A673 (cell line): ENCODE measurements around the gene GLMP. TPM values are rescaled to one million over a fixed set of nuclear protein-coding genes. Genes with fewer than 3 reads are reported as not detected.

Experiments used
- BruUV-seq: library from RNA; stranded (reverse); fragments of 400-500 nt; replicated peaks from 2 replicates; lab custom pipeline; 2021; lab: Mats Ljungman, UMichigan
- CTCF ChIA-PET: fragments of 300-600 bp; sonication (Branson Sonifier 250); formaldehyde crosslinking; loops from one replicate; lab custom pipeline; 2022; ENCODE audit warnings: antibody characterized with exemption; lab: Charles Lee
- POLR2A ChIA-PET: fragments of 300-600 bp; sonication (Branson Sonifier 250); formaldehyde crosslinking; loops from one replicate; lab custom pipeline; 2022; ENCODE audit warnings: antibody characterized with exemption; ENCODE audit not compliant: low non-redundant PET; lab: Charles Lee
- DNase-seq: peaks from one replicate; pipeline ENCODE4 v3.0.0-alpha.2; 2015; ENCODE audit warnings: low spot score
- H3K27ac ChIP-seq: fragments of 200-600 bp; sonication (generic); 2 replicates; pipeline ENCODE4 v1.5.1; 2016; ENCODE audit warnings: mixed run types, low read depth, mild to moderate bottlenecking, mixed read lengths, antibody characterized with exemption, low read length; ENCODE audit not compliant: poor library complexity, severe bottlenecking
- H3K27me3 ChIP-seq: fragments of 200-600 bp; sonication (generic); replicated peaks from 2 replicates; pipeline ENCODE4 v1.6.1; 2017; ENCODE audit warnings: mixed run types, low read depth, mild to moderate bottlenecking, mixed read lengths, antibody characterized with exemption, low read length; ENCODE audit not compliant: insufficient read depth, poor library complexity
- H3K36me3 ChIP-seq: fragments of 200-600 bp; sonication (generic); 2 replicates; pipeline ENCODE4 v1.6.1; 2016; ENCODE audit warnings: mixed run types, mild to moderate bottlenecking, mixed read lengths, antibody characterized with exemption, low read length; ENCODE audit not compliant: insufficient read depth, poor library complexity, severe bottlenecking
- H3K4me1 ChIP-seq: fragments of 200-600 bp; sonication (generic); 2 replicates; pipeline ENCODE4 v1.6.1; 2017; ENCODE audit warnings: mixed run types, mild to moderate bottlenecking, mixed read lengths, antibody characterized with exemption, low read length; ENCODE audit not compliant: insufficient read depth, poor library complexity, severe bottlenecking
- H3K4me3 ChIP-seq: fragments of 200-600 bp; sonication (generic); 2 replicates; pipeline ENCODE4 v1.5.1; 2016; ENCODE audit warnings: low read depth, mixed run types, mild to moderate bottlenecking, mixed read lengths, low read length; ENCODE audit not compliant: poor library complexity, severe bottlenecking
- H3K9me3 ChIP-seq: fragments of 200-600 bp; sonication (generic); 2 replicates; pipeline ENCODE4 v1.6.1; 2016; ENCODE audit warnings: mixed run types, low read depth, mild to moderate bottlenecking, mixed read lengths, antibody characterized with exemption, low read length; ENCODE audit not compliant: poor library complexity, severe bottlenecking
- CTCF ChIP-seq: fragments of 300-800, 200-600 bp; sonication (generic); conservative IDR thresholded peaks from 2 replicates; pipeline ENCODE4 v1.5.1; 2017; ENCODE audit warnings: low read depth, mild to moderate bottlenecking, antibody characterized with exemption, low read length, moderate library complexity, mixed read lengths
- EZH2 ChIP-seq: fragments of 200-600 bp; sonication (generic); IDR thresholded peaks from 2 replicates; pipeline ENCODE4 v1.6.1; 2017; ENCODE audit warnings: borderline replicate concordance, low read depth, mild to moderate bottlenecking, mixed read lengths, antibody characterized with exemption, low read length; ENCODE audit not compliant: poor library complexity, severe bottlenecking
- intact Hi-C: fragments of 100-400 bp; cut with micrococcal nuclease; formaldehyde crosslinking; loops from one replicate; pipeline ENCODE4 v1.10.0; 2022; ENCODE audit not compliant: unreplicated experiment
- total RNA-seq: library from RNA; stranded (reverse); gene quantifications from 2 replicates; pipeline ENCODE4 v1.2.3, GENCODE V29; 2021

GLMP gene
- total RNA-seq, 1 experiment from 2014 or later, result 30.3 TPM

- Histone ChIP-seq H3K36me3 (peaks cover 31% of the 10 kb centered on the region), H3K27me3 (no peaks in the 10 kb centered on the region), H3K4me3 (no peak within 1 kb of the TSS), H3K9me3 (no peaks in the 10 kb centered on the region), H3K4me1 (peaks cover 6% of the 10 kb centered on the region), H3K27ac (no peak within 1 kb of the TSS)
- TF ChIP-seq EZH2, result no peak
- no peak for TF ChIP-seq CTCF
- ChIA-PET CTCF (interaction anchor here (0.6 kb wide), 1 partner anchor 13 kb away, joined by 4 read pairs; no protein-coding TSS in a partner anchor), POLR2A (no interaction called here)
- intact Hi-C loops, result no loop called here
- BruUV-seq, result no TSS peak
- no peak for DNase-seq
These were observed 47.8 kb downstream of the GLMP start, which contains the start of gene PAQR6 for GRCh38 chr1:156247460-156248322. Gene PAQR6 (minus strand): TSS chr1:156248056. CDS start chr1:156246731, 1,325 bp downstream.

- DNase-seq, result no peak
- H3K36me3 ChIP-seq, result peaks cover 23% of the 10 kb centered on the region
- H3K27ac ChIP-seq, result no peak overlapping the region
- TF ChIP-seq EZH2 (no peak), CTCF (no peak)
- ChIA-PET CTCF (interaction anchor here (0.6 kb wide), 1 partner anchor 12 kb away, joined by 4 read pairs; no protein-coding TSS in a partner anchor), POLR2A (no interaction called here)
- intact Hi-C loops, result no loop called here
- no TSS peak for BruUV-seq
- H3K9me3 ChIP-seq, result no peaks in the 10 kb centered on the region
- H3K4me3 ChIP-seq, result no peak overlapping the region
- H3K4me1 ChIP-seq, result peaks cover 6% of the 10 kb centered on the region
- no peaks in the 10 kb centered on the region for H3K27me3 ChIP-seq
These were observed 48.6 kb downstream of the GLMP start for GRCh38 chr1:156246781-156247459.

- no peak for TF ChIP-seq EZH2
- TF ChIP-seq CTCF, result no peak
- CTCF ChIA-PET, result interaction anchor here (0.7 to 1.0 kb wide), 2 partner anchors 21 to 101 kb away, joined by 3 to 4 read pairs; no protein-coding TSS in a partner anchor
- no peak for DNase-seq
- POLR2A ChIA-PET, result no interaction called here
- Histone ChIP-seq H3K4me3 (no peak overlapping the region), H3K27me3 (no peaks in the 10 kb centered on the region), H3K9me3 (no peaks in the 10 kb centered on the region), H3K4me1 (peaks cover 6% of the 10 kb centered on the region), H3K36me3 (peaks cover 17% of the 10 kb centered on the region), H3K27ac (no peak overlapping the region)
- BruUV-seq, result no TSS peak
- intact Hi-C loops, result no loop called here
These were observed 49.2 kb downstream of the GLMP start for GRCh38 chr1:156246241-156246780.
